Gastrocnemius medialis (tissue), 4 donors: Measurements from ENCODE around the gene SLAMF9. TPM values are rescaled to one million over a fixed set of nuclear protein-coding genes. Genes with fewer than 3 reads are reported as not detected.

Experiments
- ATAC-seq, 2 donors: fragments of 150-250 bp; one replicate each; pipeline ENCODE4 v1.9.1; 2016
- DNase-seq, 2 donors: peaks; one replicate each; pipeline ENCODE4 v3.0.0-alpha.2; 2019
- H3K27ac ChIP-seq, 4 donors: fragments of 200-600 bp; sonication (generic); 1 replicate in 1 of 4; 2 replicates in 3 of 4; pipeline ENCODE4 v1.5.1; 2016 to 2018; ENCODE audit warnings: mild to moderate bottlenecking in 2 of 4, moderate library complexity in 1 of 4
- H3K27me3 ChIP-seq, 3 donors: fragments of 200-600 bp; sonication (generic) in 2 of 3; 1 replicate in 1 of 3; 2 replicates in 2 of 3; pipeline versions ENCODE4 v1.5.1 to v1.6.0; 2016 to 2019; ENCODE audit warnings: mild to moderate bottlenecking in 1 of 3, moderate library complexity in 1 of 3
- H3K36me3 ChIP-seq, 2 donors: fragments of 200-600 bp; sonication (generic) in 1 of 2; one replicate each; pipeline ENCODE4 v1.5.1; 2017 to 2018
- H3K4me1 ChIP-seq, 2 donors: fragments of 200-600 bp; sonication (generic) in 1 of 2; one replicate each; pipeline ENCODE4 v1.5.1; 2016 to 2017; ENCODE audit warnings: mild to moderate bottlenecking in 2 of 2
- H3K4me3 ChIP-seq, 4 donors: fragments of 200-600 bp; sonication (generic) in 3 of 4; 1 replicate in 1 of 4; 2 replicates in 3 of 4; pipeline ENCODE4 v1.5.1; 2016 to 2019; ENCODE audit warnings: mild to moderate bottlenecking in 2 of 4
- H3K9me3 ChIP-seq, 3 donors: fragments of 200-600 bp; sonication (generic) in 2 of 3; 1 replicate in 1 of 3; 2 replicates in 2 of 3; pipeline ENCODE4 v1.5.1; 2016 to 2019
- CTCF ChIP-seq, 5 experiments: fragments of 450-650 bp in 3 of 5; fragments of 200-600 bp in 2 of 5; sonication (generic) in 2 of 5; IDR thresholded peaks in 4 of 5; conservative IDR thresholded peaks in 1 of 5; 1 replicate in 4 of 5; 2 replicates in 1 of 5; pipeline ENCODE4 v1.5.1; 2016 to 2019; ENCODE audit warnings: antibody characterized with exemption in 5 of 5, mild to moderate bottlenecking in 3 of 5, moderate library complexity in 3 of 5
- POLR2A ChIP-seq, 2 donors: fragments of 450-650 bp; IDR thresholded peaks; one replicate each; pipeline ENCODE4 v1.6.1; 2017; ENCODE audit warnings: antibody characterized with exemption in 2 of 2, mild to moderate bottlenecking in 2 of 2, moderate library complexity in 2 of 2
- in situ Hi-C, 4 donors: fragments of 200-750 bp; cut with MboI; loops; one replicate each; pipeline versions ENCODE4 v1.15.0 to v1.8.0; 2017; ENCODE audit warnings: low sequenced_read_pairs in 4 of 4
- intact Hi-C: fragments of 100-400 bp; cut with DNase I; formaldehyde crosslinking; loops from one replicate; pipeline ENCODE4 v1.15.1; 2023; ENCODE audit warnings: low total_unique reads
- total RNA-seq, 4 donors: library from RNA; depleted of rRNA; stranded (reverse); fragments of >200 nt; gene quantifications; one replicate each; pipeline versions ENCODE4 v1.1.0 to v1.2.3, GENCODE V29; 2016

Gene SLAMF9
- total RNA-seq, 4 donors from 2014 or later, result not detected

GRCh38 chr1:159985473-159985872 is 31.4 kb upstream of the SLAMF9 start:
- no peak for TF ChIP-seq POLR2A (IDR thresholded peaks at IDR 0.05)
- no peak for TF ChIP-seq CTCF (IDR thresholded peaks at IDR 0.05 in 4 of 5, conservative IDR thresholded peaks at IDR 0.05 in 1 of 5)
- H3K4me1 ChIP-seq, result no peaks in the 10 kb centered on the region
- no peak overlapping the region for H3K27ac ChIP-seq
- no peak for ATAC-seq
- no peaks in the 10 kb centered on the region for H3K36me3 ChIP-seq
- H3K4me3 ChIP-seq, result no peak overlapping the region
- in situ Hi-C loops, result no loop called here
- H3K9me3 ChIP-seq, result no peaks in the 10 kb centered on the region
- intact Hi-C loops, result loop anchor here (5.0 kb wide), 1 partner anchor 358 kb away; no protein-coding TSS in a partner anchor
- peaks cover 0 to 13% (median 8%) of the 10 kb centered on the region in 3 donors for H3K27me3 ChIP-seq
- DNase-seq, result no peak

GRCh38 chr1:159983681-159984080 is 29.6 kb upstream of the SLAMF9 start:
- Histone ChIP-seq H3K9me3 (no peaks in the 10 kb centered on the region), H3K4me1 (no peaks in the 10 kb centered on the region), H3K27ac (no peak overlapping the region), H3K36me3 (no peaks in the 10 kb centered on the region), H3K4me3 (no peak overlapping the region), H3K27me3 (peaks cover 0 to 11% (median 8%) of the 10 kb centered on the region in 3 donors)
- intact Hi-C loops (no loop called here), in situ Hi-C loops (no loop called here)
- TF ChIP-seq CTCF (IDR thresholded peaks at IDR 0.05 in 4 of 5, conservative IDR thresholded peaks at IDR 0.05 in 1 of 5) (no peak), POLR2A (IDR thresholded peaks at IDR 0.05) (no peak)
- DNase-seq, result no peak
- no peak for ATAC-seq

- in situ Hi-C loops (no loop called here), intact Hi-C loops (no loop called here)
- TF ChIP-seq POLR2A (IDR thresholded peaks at IDR 0.05), result no peak
- no peak for TF ChIP-seq CTCF (IDR thresholded peaks at IDR 0.05 in 4 of 5, conservative IDR thresholded peaks at IDR 0.05 in 1 of 5)
- Histone ChIP-seq H3K4me1 (no peaks in the 10 kb centered on the region), H3K27ac (no peak overlapping the region), H3K9me3 (no peaks in the 10 kb centered on the region), H3K4me3 (no peak overlapping the region), H3K36me3 (no peaks in the 10 kb centered on the region), H3K27me3 (peaks cover 0 to 8% (median 7%) of the 10 kb centered on the region in 3 donors)
- no peak for DNase-seq
- ATAC-seq, result no peak
Observed at GRCh38 chr1:159982280-159982679, 28.2 kb upstream of the SLAMF9 start.

- TF ChIP-seq CTCF (IDR thresholded peaks at IDR 0.05 in 4 of 5, conservative IDR thresholded peaks at IDR 0.05 in 1 of 5) (no peak), POLR2A (IDR thresholded peaks at IDR 0.05) (no peak)
- DNase-seq (no peak), ATAC-seq (no peak)
- intact Hi-C loops (no loop called here), in situ Hi-C loops (no loop called here)
- H3K27ac ChIP-seq, result no peak overlapping the region
- H3K9me3 ChIP-seq, result no peaks in the 10 kb centered on the region
- no peaks in the 10 kb centered on the region for H3K4me1 ChIP-seq
- H3K27me3 ChIP-seq, result peaks cover 0 to 8% (median 1%) of the 10 kb centered on the region in 3 donors
- no peaks in the 10 kb centered on the region for H3K36me3 ChIP-seq
- no peak overlapping the region for H3K4me3 ChIP-seq
Observed at GRCh38 chr1:159981351-159982055, 27.5 kb upstream of the SLAMF9 start.
